DND-41 (cell line): Measurements from ENCODE around the gene SLC1A2.

Experiments
- ATAC-seq: fragments of 200-7000 bp; cut with Tn5 transposase; 3 replicates; pipeline ENCODE4 v1.9.1; 2021; ENCODE audit warnings: low read depth; ENCODE audit not compliant: insufficient read depth
- DNase-seq: peaks from one replicate; pipeline ENCODE4 v3.0.0-alpha.2; 2020
- H2AFZ ChIP-seq: 2 replicates; pipeline ENCODE4 v1.6.0; 2012; ENCODE audit warnings: low read depth, low read length
- H3K27ac ChIP-seq: 2 replicates; pipeline ENCODE4 v1.5.1; 2012; ENCODE audit warnings: low read length, inconsistent platforms
- H3K27me3 ChIP-seq: fragments of 200-600 bp; sonication (generic); 2 replicates; pipeline ENCODE4 v1.6.0; 2012; ENCODE audit warnings: low read length, mild to moderate bottlenecking, inconsistent platforms; ENCODE audit not compliant: insufficient read depth, poor library complexity
- H3K36me3 ChIP-seq: 2 replicates; pipeline ENCODE4 v1.5.1; 2012; ENCODE audit warnings: low read length, inconsistent platforms; ENCODE audit not compliant: insufficient read depth
- H3K4me1 ChIP-seq: 2 replicates; pipeline ENCODE4 v1.5.1; 2012; ENCODE audit warnings: mild to moderate bottlenecking, low read length; ENCODE audit not compliant: insufficient read depth
- H3K4me2 ChIP-seq: 2 replicates; pipeline ENCODE4 v1.6.0; 2012; ENCODE audit warnings: mild to moderate bottlenecking, moderate library complexity, low read length, inconsistent platforms; ENCODE audit not compliant: insufficient read depth
- H3K4me3 ChIP-seq, 2 experiments: fragments of 200-600 bp in 1 of 2; shearing (Covaris generic) in 1 of 2; 2 replicates each; pipeline ENCODE4 v1.5.1; 2012 to 2016; ENCODE audit warnings: inconsistent platforms in 2 of 2, low read length in 2 of 2, mild to moderate bottlenecking in 2 of 2, low read depth in 1 of 2, moderate library complexity in 1 of 2
- H3K79me2 ChIP-seq: 2 replicates; pipeline ENCODE4 v1.6.0; 2012; ENCODE audit warnings: low read length, inconsistent platforms; ENCODE audit not compliant: insufficient read depth
- H3K9ac ChIP-seq: 2 replicates; pipeline ENCODE4 v1.6.0; 2012; ENCODE audit warnings: low read depth, mild to moderate bottlenecking, inconsistent platforms, low read length, moderate library complexity
- H3K9me3 ChIP-seq: 2 replicates; pipeline ENCODE4 v1.5.1; 2012; ENCODE audit warnings: low read length, moderate library complexity, mild to moderate bottlenecking, inconsistent platforms; ENCODE audit not compliant: insufficient read depth, severe bottlenecking
- H4K20me1 ChIP-seq: 2 replicates; pipeline ENCODE4 v1.6.0; 2012; ENCODE audit warnings: low read length; ENCODE audit not compliant: insufficient read depth
- CTCF ChIP-seq: IDR thresholded peaks from 2 replicates; pipeline ENCODE4 v1.5.1; 2012; ENCODE audit warnings: borderline replicate concordance, low read length, moderate library complexity, mild to moderate bottlenecking; ENCODE audit not compliant: poor library complexity, severe bottlenecking; ENCODE audit errors: extremely low read depth
- EZH2 ChIP-seq: IDR thresholded peaks from 3 replicates; pipeline ENCODE4 v1.6.1; 2012; ENCODE audit warnings: borderline replicate concordance, low read depth, mild to moderate bottlenecking, moderate library complexity, low read length, inconsistent platforms; ENCODE audit not compliant: severe bottlenecking

The SLC1A2 gene

GRCh38 chr11:35418282-35419183 lies 825 bp downstream of the SLC1A2 start:
- Histone ChIP-seq H3K79me2 (no peaks in the 10 kb centered on the region), H2AFZ (no peak overlapping the region), H4K20me1 (no peaks in the 10 kb centered on the region), H3K27ac (no peak overlapping the region), H3K27me3 (peaks cover 10% of the 10 kb centered on the region), H3K4me3 (no peak overlapping the region), H3K4me2 (no peak overlapping the region), H3K4me1 (no peaks in the 10 kb centered on the region), H3K9ac (no peak overlapping the region), H3K36me3 (no peaks in the 10 kb centered on the region), H3K9me3 (no peaks in the 10 kb centered on the region)
- ATAC-seq (no peak), DNase-seq (no peak)
- TF ChIP-seq CTCF, result no peak
- TF ChIP-seq EZH2, result no peak

- Histone ChIP-seq H3K36me3 (no peaks in the 10 kb centered on the region), H3K27ac (no peak overlapping the region), H3K4me3 (no peak overlapping the region), H3K4me2 (no peak overlapping the region), H3K79me2 (no peaks in the 10 kb centered on the region), H3K27me3 (peaks cover 4% of the 10 kb centered on the region), H2AFZ (no peak overlapping the region), H4K20me1 (no peaks in the 10 kb centered on the region), H3K4me1 (no peaks in the 10 kb centered on the region), H3K9me3 (no peaks in the 10 kb centered on the region), H3K9ac (no peak overlapping the region)
- DNase-seq (no peak), ATAC-seq (no peak)
- TF ChIP-seq CTCF, result no peak
- no peak for TF ChIP-seq EZH2
Observed at GRCh38 chr11:35415487-35415886, 3.9 kb downstream of the SLC1A2 start.

- Histone ChIP-seq H3K27ac (no peak overlapping the region), H3K9ac (no peak overlapping the region), H3K4me3 (no peak overlapping the region), H3K79me2 (no peaks in the 10 kb centered on the region), H3K4me2 (no peak overlapping the region), H3K9me3 (no peaks in the 10 kb centered on the region), H2AFZ (no peak overlapping the region), H3K36me3 (no peaks in the 10 kb centered on the region), H3K4me1 (no peaks in the 10 kb centered on the region), H3K27me3 (peaks cover 4% of the 10 kb centered on the region), H4K20me1 (no peaks in the 10 kb centered on the region)
- TF ChIP-seq CTCF (no peak), EZH2 (no peak)
- ATAC-seq (no peak), DNase-seq (no peak)
Observed at GRCh38 chr11:35414776-35415175, 4.6 kb downstream of the SLC1A2 start.
